H1 (cell line): ENCODE measurements around the gene NAV3. TPM values are rescaled to one million over a fixed set of nuclear protein-coding genes. Genes with fewer than 3 reads are reported as not detected.

Source experiments
- BRCA1 ChIP-seq: IDR thresholded peaks from 2 replicates; pipeline ENCODE4 v1.6.1; 2012; ENCODE audit warnings: low read depth, low read length, improper control_type of control experiment
- POU5F1 ChIP-seq: IDR thresholded peaks from 2 replicates; pipeline ENCODE4 v1.6.1; 2011; ENCODE audit warnings: low read depth, mild to moderate bottlenecking, low read length, moderate library complexity
- RBBP5 ChIP-seq: IDR thresholded peaks from 2 replicates; pipeline ENCODE4 v1.7.1; 2012; ENCODE audit warnings: low read depth, mild to moderate bottlenecking, inconsistent platforms, low read length, moderate library complexity, borderline replicate concordance
- polyA plus RNA-seq, 7 experiments: library from polyadenylated mRNA; depleted of rRNA in 3 of 7; stranded (reverse) in 5 of 7; unstranded in 2 of 7; fragments of >200 nt in 5 of 7; fragments of 200-250 nt in 2 of 7; gene quantifications; 1 replicate in 5 of 7; 2 replicates in 1 of 7; 4 replicates in 1 of 7; pipeline versions ENCODE4 v1.2.1 to v1.2.3, GENCODE V29; 2011 to 2013; ENCODE audit warnings: missing spikeins in 2 of 7, mixed read lengths in 2 of 7
- total RNA-seq: library from RNA; stranded (reverse); fragmentation: NEBNext Ultra II Directional; extraction: Animal tissue kit (Norgen Biotek cat#: 25700); gene quantifications from 2 replicates; pipeline ENCODE4 v1.2.1, GENCODE V29; 2021

The NAV3 gene
- total and polyA plus RNA-seq, 2 of the 8 experiments (the other 6 are each of a cell fraction or from before 2014, with no cell fraction given): 0.47 to 5.0 TPM

GRCh38 chr12:77895699-77896098 lies 65.0 kb downstream of the NAV3 start (continued):
- TF ChIP-seq POU5F1 (no peak), BRCA1 (no peak), RBBP5 (no peak)
